Trophoblast cell (in vitro differentiated cells and primary cell): Measurements from ENCODE around the gene PAK4.

Experiments
- DNase-seq, 2 donors: peaks; one replicate each; pipeline ENCODE4 v3.0.0-alpha.2; 2016
- H2AFZ ChIP-seq: 2 replicates; pipeline ENCODE4 v1.6.1; 2013; ENCODE audit warnings: low read length, moderate library complexity, mild to moderate bottlenecking; ENCODE audit not compliant: insufficient read depth, poor library complexity
- H2AK5ac ChIP-seq: 2 replicates; pipeline ENCODE4 v1.6.1; 2013; ENCODE audit warnings: mild to moderate bottlenecking, low read length
- H2BK120ac ChIP-seq: 2 replicates; pipeline ENCODE4 v1.6.1; 2013; ENCODE audit warnings: low read length, mild to moderate bottlenecking, moderate library complexity; ENCODE audit not compliant: insufficient read depth, poor library complexity
- H2BK12ac ChIP-seq: 2 replicates; pipeline ENCODE4 v1.6.1; 2013; ENCODE audit warnings: mild to moderate bottlenecking, low read length, moderate library complexity
- H2BK5ac ChIP-seq: 2 replicates; pipeline ENCODE4 v1.6.1; 2013; ENCODE audit warnings: low read length, low read depth, moderate library complexity, mild to moderate bottlenecking; ENCODE audit not compliant: poor library complexity
- H3K14ac ChIP-seq: 2 replicates; pipeline ENCODE4 v1.6.1; 2013; ENCODE audit warnings: mild to moderate bottlenecking, low read length
- H3K18ac ChIP-seq: 2 replicates; pipeline ENCODE4 v1.6.1; 2013; ENCODE audit warnings: mild to moderate bottlenecking, low read length
- H3K23ac ChIP-seq: 2 replicates; pipeline ENCODE4 v1.6.1; 2013; ENCODE audit warnings: low read length
- H3K27ac ChIP-seq: 2 replicates; pipeline ENCODE4 v1.5.1; 2013; ENCODE audit warnings: low read depth, mild to moderate bottlenecking, inconsistent platforms, low read length, moderate library complexity
- H3K27me3 ChIP-seq: 2 replicates; pipeline ENCODE4 v1.6.1; 2013; ENCODE audit warnings: inconsistent platforms, mild to moderate bottlenecking, low read length, moderate library complexity; ENCODE audit not compliant: insufficient read depth
- H3K36me3 ChIP-seq, 2 experiments: 1 replicate in 1 of 2; 2 replicates in 1 of 2; pipeline ENCODE4 v1.6.1; 2013; ENCODE audit warnings: low read length in 2 of 2, mild to moderate bottlenecking in 2 of 2, moderate library complexity in 1 of 2; ENCODE audit not compliant: insufficient read depth in 2 of 2, control insufficient read depth in 1 of 2
- H3K4ac ChIP-seq: 2 replicates; pipeline ENCODE4 v1.6.1; 2013; ENCODE audit warnings: low read depth, mild to moderate bottlenecking, low read length, moderate library complexity
- H3K4me1 ChIP-seq, 2 experiments: 1 replicate in 1 of 2; 2 replicates in 1 of 2; pipeline ENCODE4 v1.6.1; 2013; ENCODE audit warnings: low read length in 2 of 2, mild to moderate bottlenecking in 2 of 2, moderate library complexity in 1 of 2; ENCODE audit not compliant: insufficient read depth in 2 of 2, control insufficient read depth in 1 of 2
- H3K4me2 ChIP-seq: 2 replicates; pipeline ENCODE4 v1.6.1; 2013; ENCODE audit warnings: inconsistent platforms, mild to moderate bottlenecking, low read length, moderate library complexity
- H3K4me3 ChIP-seq: 2 replicates; pipeline ENCODE4 v1.5.1; 2013; ENCODE audit warnings: mild to moderate bottlenecking, low read depth, low read length, inconsistent platforms
- H3K79me1 ChIP-seq: one replicate; pipeline ENCODE4 v1.6.1; 2013; ENCODE audit warnings: low read length
- H3K79me2 ChIP-seq: 2 replicates; pipeline ENCODE4 v1.6.1; 2013; ENCODE audit warnings: low read length, mild to moderate bottlenecking; ENCODE audit not compliant: control insufficient read depth, insufficient read depth, poor library complexity
- H3K9ac ChIP-seq: 2 replicates; pipeline ENCODE4 v1.6.1; 2013; ENCODE audit warnings: mild to moderate bottlenecking, low read length
- H3K9me3 ChIP-seq: 2 replicates; pipeline ENCODE4 v1.6.1; 2013; ENCODE audit warnings: low read depth, mild to moderate bottlenecking, control low read depth, inconsistent platforms, low read length; ENCODE audit not compliant: insufficient read depth
- H4K12ac ChIP-seq: 2 replicates; pipeline ENCODE4 v1.6.1; 2013; ENCODE audit warnings: low read depth, mild to moderate bottlenecking, low read length, moderate library complexity
- H4K8ac ChIP-seq: 2 replicates; pipeline ENCODE4 v1.6.1; 2013; ENCODE audit warnings: low read depth, mild to moderate bottlenecking, low read length, moderate library complexity
- H4K91ac ChIP-seq: one replicate; pipeline ENCODE4 v1.6.1; 2013; ENCODE audit warnings: low read depth, mild to moderate bottlenecking, low read length, moderate library complexity
- WGBS: extraction: QIAGEN DNeasy Blood & Tissue Kit; methylation state at CpG from one replicate; pipeline ENCODE4 v1.1.7; 2013; ENCODE audit warnings: missing lambda C conversion rate; ENCODE audit not compliant: insufficient read length, insufficient coverage; ENCODE audit errors: extremely low coverage; 5-methylcytosine and 5-hydroxymethylcytosine counted together

The PAK4 gene

DNA sequence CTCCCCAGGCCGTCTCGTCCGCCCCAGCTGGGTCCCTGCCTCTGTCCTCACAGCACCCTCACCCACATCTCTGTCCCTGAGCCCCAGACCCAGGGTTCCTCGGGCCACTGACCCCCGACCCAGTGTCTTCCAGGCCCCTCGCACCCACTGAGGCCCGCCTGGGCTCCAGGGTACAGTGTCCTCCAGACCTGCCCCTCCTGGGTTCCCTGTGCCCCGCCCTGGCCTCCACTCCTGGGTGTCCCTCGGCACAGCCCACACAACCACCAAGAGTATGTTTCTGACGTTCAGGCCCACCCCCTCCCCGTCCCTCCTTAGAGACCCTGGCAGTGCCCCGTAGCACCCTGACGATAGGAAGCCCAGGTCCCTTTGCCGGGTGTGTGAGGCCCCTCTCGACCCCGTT, 48.6 kb downstream of the PAK4 start:
- H2AK5ac ChIP-seq: no peak overlapping the region
- peaks cover 1% of the 10 kb centered on the region for H3K79me1 ChIP-seq
- H4K8ac ChIP-seq: no peak overlapping the region
- no peak overlapping the region for H2AFZ ChIP-seq
- no peak for DNase-seq
- H3K27me3 ChIP-seq: no peaks in the 10 kb centered on the region
- no peaks in the 10 kb centered on the region for H3K79me2 ChIP-seq
- H3K4me3 ChIP-seq: no peak overlapping the region
- peaks cover 3% of the 10 kb centered on the region for H3K9me3 ChIP-seq
- peaks cover 88 to 89% of the 10 kb centered on the region in 2 experiments for H3K36me3 ChIP-seq
- no peak overlapping the region for H3K9ac ChIP-seq
- H3K23ac ChIP-seq: no peak overlapping the region
- H4K91ac ChIP-seq: no peak overlapping the region
- H2BK5ac ChIP-seq: no peak overlapping the region
- no peak overlapping the region for H2BK12ac ChIP-seq
- no peak overlapping the region for H3K4me2 ChIP-seq
- H3K18ac ChIP-seq: no peak overlapping the region
- no peak overlapping the region for H2BK120ac ChIP-seq
- no peak overlapping the region for H4K12ac ChIP-seq
- H3K4me1 ChIP-seq: peaks cover 0 to 3% of the 10 kb centered on the region in 2 experiments
- no CpG with 5 or more reads among the region's 16 CpGs for WGBS
- H3K14ac ChIP-seq: no peak overlapping the region
- H3K4ac ChIP-seq: no peak overlapping the region
- no peak overlapping the region for H3K27ac ChIP-seq

DNA sequence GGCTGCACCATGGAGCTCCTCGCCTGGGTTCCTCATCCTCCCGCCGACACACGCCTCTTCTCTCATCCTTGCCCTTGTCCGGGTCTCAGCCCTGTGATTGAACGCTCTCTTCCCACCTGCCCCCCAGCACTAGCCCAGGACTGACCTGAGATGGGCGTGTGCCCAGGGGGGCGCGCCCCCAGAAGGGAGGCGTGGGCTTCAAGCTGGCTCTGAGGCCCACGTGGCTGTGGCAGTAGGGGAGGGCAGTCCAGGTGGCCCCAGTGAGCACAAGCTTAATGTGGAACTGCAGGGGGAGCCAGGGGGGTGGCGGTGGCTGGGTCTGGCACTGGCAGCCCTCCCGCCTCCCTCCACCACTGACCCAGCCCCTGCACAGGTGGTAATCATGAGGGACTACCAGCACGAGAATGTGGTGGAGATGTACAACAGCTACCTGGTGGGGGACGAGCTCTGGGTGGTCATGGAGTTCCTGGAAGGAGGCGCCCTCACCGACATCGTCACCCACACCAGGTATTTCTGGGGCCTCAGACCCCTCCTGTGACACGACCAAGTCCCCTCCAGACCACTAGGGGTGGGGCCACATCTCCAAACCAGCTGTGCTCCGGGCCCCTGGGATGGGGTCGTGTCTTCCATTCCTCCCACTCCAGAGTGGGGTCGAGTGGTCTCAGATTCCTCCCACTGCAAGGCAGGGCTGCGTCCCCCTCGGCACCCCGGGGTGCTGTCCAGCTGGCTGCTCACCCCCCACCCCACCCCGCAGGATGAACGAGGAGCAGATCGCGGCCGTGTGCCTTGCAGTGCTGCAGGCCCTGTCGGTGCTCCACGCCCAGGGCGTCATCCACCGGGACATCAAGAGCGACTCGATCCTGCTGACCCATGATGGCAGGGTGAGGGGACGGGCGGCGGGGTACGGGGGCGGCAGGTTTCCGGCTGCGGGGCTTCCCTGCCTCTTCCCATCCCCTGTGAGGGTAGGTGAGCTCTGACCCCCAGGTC, 49.3 kb downstream of the PAK4 start:
- Histone ChIP-seq H3K4me2 (no peak overlapping the region), H4K12ac (no peak overlapping the region), H4K8ac (no peak overlapping the region), H3K79me1 (peaks cover 1% of the 10 kb centered on the region), H3K18ac (no peak overlapping the region), H2AFZ (no peak overlapping the region), H2BK5ac (no peak overlapping the region), H3K36me3 (peaks cover 89% of the 10 kb centered on the region in 2 experiments), H3K9me3 (peaks cover 3% of the 10 kb centered on the region), H3K4ac (no peak overlapping the region), H3K4me1 (peaks cover 0 to 3% of the 10 kb centered on the region in 2 experiments), H3K4me3 (no peak overlapping the region), H3K79me2 (no peaks in the 10 kb centered on the region), H2BK12ac (no peak overlapping the region), H3K14ac (no peak overlapping the region), H3K27me3 (no peaks in the 10 kb centered on the region), H3K27ac (no peak overlapping the region), H2AK5ac (no peak overlapping the region), H3K23ac (no peak overlapping the region), H3K9ac (no peak overlapping the region), H2BK120ac (no peak overlapping the region), H4K91ac (no peak overlapping the region)
- WGBS: no CpG with 5 or more reads among the region's 43 CpGs
- DNase-seq: no peak

- no CpG with 5 or more reads among the region's 7 CpGs for WGBS
- no peak overlapping the region for H3K9ac ChIP-seq
- H3K4me2 ChIP-seq: no peak overlapping the region
- H2BK5ac ChIP-seq: no peak overlapping the region
- no peak overlapping the region for H4K12ac ChIP-seq
- no peak overlapping the region for H3K4me3 ChIP-seq
- H2BK12ac ChIP-seq: no peak overlapping the region
- peaks cover 1% of the 10 kb centered on the region for H3K79me1 ChIP-seq
- H3K36me3 ChIP-seq: peaks cover 85 to 87% of the 10 kb centered on the region in 2 experiments
- no peak overlapping the region for H4K91ac ChIP-seq
- no peak overlapping the region for H4K8ac ChIP-seq
- no peak for DNase-seq
- H3K14ac ChIP-seq: no peak overlapping the region
- H3K4me1 ChIP-seq: peaks cover 0 to 3% of the 10 kb centered on the region in 2 experiments
- no peak overlapping the region for H3K18ac ChIP-seq
- H2AFZ ChIP-seq: no peak overlapping the region
- H3K9me3 ChIP-seq: peaks cover 5% of the 10 kb centered on the region
- H3K27ac ChIP-seq: no peak overlapping the region
- no peak overlapping the region for H3K23ac ChIP-seq
- H3K79me2 ChIP-seq: no peaks in the 10 kb centered on the region
- no peaks in the 10 kb centered on the region for H3K27me3 ChIP-seq
- H2AK5ac ChIP-seq: no peak overlapping the region
- H2BK120ac ChIP-seq: no peak overlapping the region
- H3K4ac ChIP-seq: no peak overlapping the region
Measured at GRCh38 chr19:39175564-39175963, 50.0 kb downstream of the PAK4 start.

- Histone ChIP-seq H2BK5ac (no peak overlapping the region), H3K27me3 (no peaks in the 10 kb centered on the region), H3K4ac (no peak overlapping the region), H3K9me3 (peaks cover 5% of the 10 kb centered on the region), H4K91ac (no peak overlapping the region), H3K4me1 (peaks cover 0 to 3% of the 10 kb centered on the region in 2 experiments), H3K4me2 (no peak overlapping the region), H3K18ac (no peak overlapping the region), H3K9ac (no peak overlapping the region), H3K4me3 (no peak overlapping the region), H3K79me1 (no peaks in the 10 kb centered on the region), H3K23ac (no peak overlapping the region), H2AK5ac (no peak overlapping the region), H3K27ac (no peak overlapping the region), H4K8ac (no peak overlapping the region), H3K79me2 (no peaks in the 10 kb centered on the region), H3K14ac (no peak overlapping the region), H4K12ac (no peak overlapping the region), H2AFZ (no peak overlapping the region), H2BK120ac (no peak overlapping the region), H2BK12ac (no peak overlapping the region), H3K36me3 (peaks cover 88% of the 10 kb centered on the region in 2 experiments)
- no CpG with 5 or more reads among the region's 10 CpGs for WGBS
- DNase-seq: no peak
Measured at GRCh38 chr19:39177110-39177699, 51.6 kb downstream of the PAK4 start.
